ENCODE measurements around the gene FOXJ3.

GRCh38 chr1:42324398-42325013 lies 10.5 kb downstream of the FOXJ3 start:
- TF ChIP-seq RAD21 (IDR thresholded peaks at IDR 0.05; ENCODE audit: low read length) (no peak), USF1 (IDR thresholded peaks at IDR 0.05; ENCODE audit: borderline replicate concordance, low read depth) (no peak), TAF1 (IDR thresholded peaks at IDR 0.05; ENCODE audit: borderline replicate concordance, low read depth, low read length) (no peak), CTCF (IDR thresholded peaks at IDR 0.05) (no peak), MAX (IDR thresholded peaks at IDR 0.05; ENCODE audit: low read depth) (no peak), RFX5 (IDR thresholded peaks at IDR 0.05; ENCODE audit: low read length) (no peak), SIN3A (IDR thresholded peaks at IDR 0.05; ENCODE audit: borderline replicate concordance, low read depth, low read length) (no peak), NRF1 (IDR thresholded peaks at IDR 0.05; ENCODE audit: low read depth, low read length) (no peak), TCF12 (IDR thresholded peaks at IDR 0.05) (no peak), EZH2phosphoT487 (IDR thresholded peaks at IDR 0.05; ENCODE audit: borderline replicate concordance, low read depth) (no peak), YY1 (IDR thresholded peaks at IDR 0.05; ENCODE audit: low read depth) (no peak), RCOR1 (IDR thresholded peaks at IDR 0.05; ENCODE audit: low read length) (no peak)
